Right kidney (tissue), 1 donor: ENCODE data around the gene GATA3.

Source experiments
- DNase-seq: peaks from one replicate; pipeline ENCODE4 v3.0.0-alpha.2; 2016

Gene GATA3

GRCh38 chr10:8100366-8100765 lies 45.9 kb downstream of the GATA3 start:
- no peak for DNase-seq

- no peak for DNase-seq
Observed at GRCh38 chr10:8102708-8103401, 48.4 kb downstream of the GATA3 start.

DNA sequence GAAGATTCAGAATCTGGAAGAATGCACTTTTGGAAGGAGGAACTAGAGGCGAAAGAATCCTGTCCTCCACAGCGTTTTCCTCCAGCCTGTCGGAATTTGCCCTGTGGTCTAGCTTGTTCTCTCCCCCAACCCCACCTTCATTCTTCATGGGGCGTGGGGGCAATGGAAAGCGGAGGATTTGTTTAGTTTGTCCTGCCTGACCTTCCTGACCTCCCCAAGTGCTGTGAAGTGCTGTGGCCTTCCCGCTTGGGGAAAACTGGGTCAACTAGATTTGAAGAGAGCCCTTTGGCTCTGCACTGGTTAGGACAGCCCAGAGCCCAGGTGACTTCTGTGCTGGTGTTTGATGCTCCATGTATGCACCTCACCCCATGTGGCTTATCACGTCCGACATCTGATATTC lies 49.1 kb downstream of the GATA3 start:
- no peak for DNase-seq

DNA sequence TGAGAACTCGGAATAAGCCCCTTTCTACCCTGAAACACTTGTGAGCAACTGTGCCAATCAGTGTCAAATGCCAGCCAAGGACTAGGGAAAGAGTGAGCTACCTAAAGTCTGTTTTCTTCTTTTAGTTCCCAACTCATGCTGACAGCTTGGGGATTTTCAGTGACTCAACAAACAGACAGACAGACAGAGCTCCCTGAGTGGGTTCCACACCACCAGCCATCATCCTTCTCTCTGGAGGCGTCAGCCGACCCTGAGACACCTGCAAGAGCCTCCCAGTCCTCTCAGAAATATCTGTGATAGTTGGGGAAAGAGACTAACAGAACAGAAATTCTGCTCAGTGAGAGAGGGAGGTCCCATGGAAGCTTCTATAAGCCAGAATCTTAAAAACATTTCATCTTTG lies 49.5 kb downstream of the GATA3 start:
- DNase-seq, result no peak

GRCh38 chr10:8104721-8105120 lies 50.2 kb downstream of the GATA3 start:
- DNase-seq, result no peak

- no peak for DNase-seq
Observed at GRCh38 chr10:8105932-8106331, 51.4 kb downstream of the GATA3 start.

DNA sequence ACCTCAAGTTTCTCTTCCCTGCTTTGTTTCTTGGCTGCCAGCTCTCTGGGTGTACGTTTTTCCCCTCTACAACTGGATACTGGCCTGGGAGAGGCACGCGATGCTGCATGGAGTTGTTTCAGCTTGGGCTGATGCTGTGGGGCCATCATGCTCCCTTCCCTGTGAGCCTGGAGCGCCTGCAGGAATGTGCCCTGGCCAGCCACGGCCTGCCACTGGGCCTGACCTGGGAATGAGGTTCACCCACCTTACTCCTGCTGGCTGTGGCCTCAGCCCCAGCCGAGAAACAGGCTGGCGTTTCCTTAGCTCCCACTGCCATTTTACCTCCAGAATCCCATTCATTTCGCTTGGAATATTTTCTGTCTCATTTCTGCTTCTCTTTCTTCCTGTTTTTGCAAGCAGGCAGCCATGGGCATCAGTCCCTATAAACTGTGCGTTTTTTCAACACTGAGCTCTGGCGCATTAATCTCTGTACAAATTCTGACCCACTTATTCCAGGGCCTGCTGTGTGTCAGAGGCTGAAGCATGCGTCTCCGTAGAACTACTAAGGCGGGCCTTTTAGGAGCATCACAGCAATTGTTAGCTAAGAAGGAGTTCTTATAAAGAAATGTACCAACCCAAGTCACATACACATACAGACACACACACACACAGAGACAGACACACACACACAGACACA lies 57.9 kb downstream of the GATA3 start:
- DNase-seq, result no peak

GRCh38 chr10:8112942-8113442 lies 58.5 kb downstream of the GATA3 start:
- DNase-seq, result no peak

- no peak for DNase-seq
Observed at GRCh38 chr10:8113616-8114015, 59.1 kb downstream of the GATA3 start.

- no peak for DNase-seq
Observed at GRCh38 chr10:8114741-8115617, 60.5 kb downstream of the GATA3 start.

DNA sequence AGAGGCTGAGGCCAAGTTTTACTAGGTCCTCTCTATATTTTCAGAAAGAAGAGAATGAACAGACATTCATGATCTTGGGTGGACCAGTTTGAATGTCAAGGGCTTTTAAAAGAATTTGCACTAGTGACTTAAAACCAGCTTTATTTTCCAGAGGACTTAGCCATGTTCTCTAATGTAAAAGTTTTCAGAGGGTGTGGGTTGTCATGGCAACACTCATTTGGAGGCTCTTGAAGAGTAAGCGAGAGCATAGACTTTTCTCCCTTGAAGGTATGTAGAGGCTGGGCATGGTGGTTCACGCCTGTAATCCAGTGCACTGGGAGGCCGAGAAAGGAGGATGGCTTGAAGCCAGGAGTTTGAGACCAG lies 61.1 kb downstream of the GATA3 start:
- DNase-seq, result no peak

DNA sequence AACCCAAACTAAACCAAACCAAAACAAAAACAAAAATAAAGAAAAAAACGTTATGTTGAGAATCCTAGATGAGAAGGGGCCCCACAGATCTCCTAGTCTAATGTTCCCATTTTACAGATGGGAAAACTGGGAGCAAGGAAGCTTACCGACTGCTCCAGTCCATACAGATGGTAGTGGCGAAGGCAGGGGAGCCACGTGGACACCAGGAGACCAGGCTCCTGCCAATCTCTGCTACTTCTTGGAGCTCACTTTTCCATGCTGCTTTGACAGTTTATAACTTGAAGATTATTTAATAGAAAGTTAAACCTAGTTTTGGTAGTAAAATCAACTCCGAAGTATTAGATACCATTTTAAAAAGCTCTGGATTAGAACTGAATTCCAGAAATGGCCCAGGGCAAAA lies 62.0 kb downstream of the GATA3 start:
- no peak for DNase-seq

GRCh38 chr10:8116926-8117493 lies 62.5 kb downstream of the GATA3 start:
- DNase-seq, result no peak

- no peak for DNase-seq
Observed at GRCh38 chr10:8121201-8121890, 66.9 kb downstream of the GATA3 start.

DNA sequence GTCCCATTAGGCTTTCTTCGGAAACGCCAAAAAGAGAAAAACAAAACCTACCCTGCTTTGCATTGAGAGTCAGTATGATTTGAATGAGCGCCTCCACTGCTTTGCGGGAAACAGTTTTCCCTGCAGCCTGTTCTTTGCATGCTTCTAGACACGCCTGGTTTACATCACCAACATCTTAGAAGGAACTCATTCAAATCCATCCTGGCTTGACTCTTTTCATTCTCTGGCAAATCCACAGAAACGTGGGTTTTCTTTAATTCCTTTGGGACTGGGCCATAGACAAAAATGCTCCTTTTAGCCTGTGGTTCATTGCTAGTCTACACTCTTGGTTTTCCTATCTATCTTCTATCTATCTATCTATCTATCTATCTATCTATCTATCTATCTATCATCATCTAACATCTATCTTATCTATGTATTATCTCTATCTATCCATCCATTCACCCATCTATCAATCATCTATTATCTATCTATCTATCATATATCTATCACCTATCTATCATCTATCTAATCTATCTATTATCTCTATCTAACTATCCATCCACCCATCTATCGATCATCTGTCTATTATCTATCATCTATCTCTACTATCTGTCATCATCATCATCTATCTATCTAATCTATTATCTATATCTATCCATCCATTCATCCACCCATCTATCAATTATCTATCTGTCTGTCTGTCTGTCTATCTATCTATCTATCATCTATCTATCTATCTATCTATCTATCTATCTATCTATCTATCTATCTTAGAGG lies 68.3 kb downstream of the GATA3 start:
- DNase-seq, result no peak

DNA sequence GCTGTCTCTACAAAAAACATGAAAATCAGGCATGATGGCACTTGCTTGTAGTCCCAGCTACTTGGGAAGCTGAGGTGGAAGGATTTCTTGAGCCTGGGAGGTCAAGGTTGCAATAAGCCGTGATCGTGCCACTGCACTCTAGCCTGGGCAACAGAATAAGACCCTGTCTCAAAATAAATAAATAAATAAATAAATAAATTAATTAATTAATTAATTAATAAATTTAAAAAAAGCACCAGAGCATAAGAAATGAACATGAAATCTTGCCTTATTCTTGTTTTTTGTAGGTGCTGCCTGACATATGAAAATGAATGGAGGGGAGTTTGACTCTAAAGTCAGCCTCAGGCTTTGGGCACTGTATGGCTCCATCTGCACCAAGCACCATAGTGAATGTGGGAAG lies 69.9 kb downstream of the GATA3 start:
- no peak for DNase-seq
